WTC11 (cell line): ENCODE data around the gene DNAH7. TPM values are rescaled to one million over a fixed set of nuclear protein-coding genes. Genes with fewer than 3 reads are reported as not detected.

ENCODE experiments used
- ATAC-seq: fragments of 200-7000 bp; cut with Tn5 transposase; 2 replicates; pipeline ENCODE4 v1.10.0; 2021; ENCODE audit warnings: mild to moderate bottlenecking, moderate library complexity
- CTCF ChIA-PET: fragments of 300-600 bp; sonication (Branson Sonifier 250); formaldehyde crosslinking; loops from one replicate; lab custom pipeline; 2021; ENCODE audit warnings: antibody characterized with exemption; lab: Charles Lee
- POLR2A ChIA-PET: fragments of 350-600 bp; sonication (Branson Sonifier 250); formaldehyde crosslinking; loops from one replicate; lab custom pipeline; 2021; ENCODE audit warnings: antibody characterized with exemption; lab: Charles Lee
- DNase-seq: peaks from one replicate; pipeline ENCODE4 v3.0.0; 2021; ENCODE audit warnings: low spot score
- H3K27ac Mint-ChIP-seq: 2 replicates; pipeline ENCODE4 v1.8.0; 2021; ENCODE audit warnings: mixed read lengths
- H3K27me3 Mint-ChIP-seq: 2 replicates; pipeline ENCODE4 v1.8.0; 2021; ENCODE audit warnings: low read depth, mild to moderate bottlenecking, moderate library complexity, mixed read lengths
- H3K36me3 Mint-ChIP-seq: 2 replicates; pipeline ENCODE4 v1.8.0; 2021; ENCODE audit warnings: mixed read lengths
- H3K4me1 Mint-ChIP-seq: 2 replicates; pipeline ENCODE4 v1.8.0; 2022; ENCODE audit warnings: mixed read lengths
- H3K4me3 Mint-ChIP-seq: 2 replicates; pipeline ENCODE4 v1.8.0; 2021; ENCODE audit warnings: mild to moderate bottlenecking, moderate library complexity, mixed read lengths
- H3K9me3 Mint-ChIP-seq: 2 replicates; pipeline ENCODE4 v1.8.0; 2021; ENCODE audit warnings: mixed read lengths
- CREM ChIP-seq: sonication (generic); formaldehyde crosslinking; IDR thresholded peaks from 2 replicates; pipeline ENCODE4 v1.8.1; 2022; ENCODE audit warnings: mild to moderate bottlenecking, missing genetic modification reagents, moderate library complexity
- EMX1 ChIP-seq: fragments of 250-450 bp; sonication (Bioruptor Pico); IDR thresholded peaks from 2 replicates; pipeline ENCODE4 v1.8.0; 2021; ENCODE audit warnings: mild to moderate bottlenecking
- ERG ChIP-seq: fragments of 250-450 bp; sonication (Bioruptor Pico); IDR thresholded peaks from 2 replicates; pipeline ENCODE4 v1.8.0; 2021; ENCODE audit warnings: mild to moderate bottlenecking
- ETV6 ChIP-seq: sonication (generic); formaldehyde crosslinking; IDR thresholded peaks from 2 replicates; pipeline ENCODE4 v1.8.1; 2022; ENCODE audit warnings: mild to moderate bottlenecking, missing genetic modification reagents
- FOXP1 ChIP-seq: sonication (generic); formaldehyde crosslinking; IDR thresholded peaks from 2 replicates; pipeline ENCODE4 v1.8.0; 2022; ENCODE audit warnings: missing genetic modification reagents, mild to moderate bottlenecking, moderate library complexity, borderline replicate concordance
- FOXP4 ChIP-seq: sonication (generic); formaldehyde crosslinking; IDR thresholded peaks from 2 replicates; pipeline ENCODE4 v1.8.0; 2022; ENCODE audit warnings: mild to moderate bottlenecking, missing genetic modification reagents
- GRHL2 ChIP-seq: fragments of 250-450 bp; sonication (Bioruptor Pico); IDR thresholded peaks from 2 replicates; pipeline ENCODE4 v1.8.0; 2022; ENCODE audit warnings: mild to moderate bottlenecking, moderate library complexity; ENCODE audit not compliant: insufficient replicate concordance, severe bottlenecking
- GTF2I ChIP-seq: fragments of 250-450 bp; sonication (Bioruptor Pico); conservative IDR thresholded peaks from 2 replicates; pipeline ENCODE4 v1.4.0; 2021; ENCODE audit warnings: mild to moderate bottlenecking
- JAZF1 ChIP-seq: fragments of 250-450 bp; sonication (Bioruptor Pico); IDR thresholded peaks from 2 replicates; pipeline ENCODE4 v1.9.0; 2021; ENCODE audit warnings: moderate library complexity, mild to moderate bottlenecking, inconsistent platforms
- KAT7 ChIP-seq: sonication (generic); formaldehyde crosslinking; IDR thresholded peaks from 2 replicates; pipeline ENCODE4 v1.8.1; 2023; ENCODE audit warnings: missing genetic modification reagents, mild to moderate bottlenecking, borderline replicate concordance
- MYBL2 ChIP-seq: sonication (generic); formaldehyde crosslinking; IDR thresholded peaks from 2 replicates; pipeline ENCODE4 v1.8.1; 2023; ENCODE audit warnings: mild to moderate bottlenecking, moderate library complexity, missing genetic modification reagents
- NFATC4 ChIP-seq: fragments of 250-450 bp; sonication (Bioruptor Pico); IDR thresholded peaks from 2 replicates; pipeline ENCODE4 v1.9.0; 2021; ENCODE audit warnings: mild to moderate bottlenecking
- PRRX2 ChIP-seq: fragments of 250-450 bp; sonication (Bioruptor Pico); IDR thresholded peaks from 2 replicates; pipeline ENCODE4 v1.8.0; 2021; ENCODE audit warnings: mild to moderate bottlenecking
- RORB ChIP-seq: fragments of 250-450 bp; sonication (Bioruptor Pico); IDR thresholded peaks from 2 replicates; pipeline ENCODE4 v1.9.0; 2021; ENCODE audit warnings: mild to moderate bottlenecking
- SMAD3 ChIP-seq: sonication (generic); formaldehyde crosslinking; IDR thresholded peaks from 2 replicates; pipeline ENCODE4 v1.8.0; 2022; ENCODE audit warnings: missing genetic modification reagents, mild to moderate bottlenecking, borderline replicate concordance
- TP53 ChIP-seq: sonication (generic); formaldehyde crosslinking; IDR thresholded peaks from 2 replicates; pipeline ENCODE4 v1.8.1; 2023; ENCODE audit warnings: mild to moderate bottlenecking, missing genetic modification reagents
- ZBTB43 ChIP-seq: sonication (generic); formaldehyde crosslinking; IDR thresholded peaks from 2 replicates; pipeline ENCODE4 v1.8.1; 2023; ENCODE audit warnings: mild to moderate bottlenecking, missing genetic modification reagents
- ZMAT4 ChIP-seq: fragments of 250-450 bp; sonication (Bioruptor Pico); IDR thresholded peaks from 2 replicates; pipeline ENCODE4 v1.9.0; 2021; ENCODE audit warnings: mild to moderate bottlenecking
- ZNF263 ChIP-seq: sonication (generic); formaldehyde crosslinking; IDR thresholded peaks from 2 replicates; pipeline ENCODE4 v1.8.1; 2022; ENCODE audit warnings: low read depth, mild to moderate bottlenecking, moderate library complexity, missing genetic modification reagents
- ZNF425 ChIP-seq: fragments of 250-450 bp; sonication (Bioruptor Pico); conservative IDR thresholded peaks from 2 replicates; pipeline ENCODE4 v1.9.0; 2021; ENCODE audit warnings: mild to moderate bottlenecking
- ZNF532 ChIP-seq: fragments of 250-450 bp; sonication (Bioruptor Pico); IDR thresholded peaks from 2 replicates; pipeline ENCODE4 v1.9.0; 2021; ENCODE audit warnings: mild to moderate bottlenecking, borderline replicate concordance
- ZNF671 ChIP-seq: fragments of 250-450 bp; sonication (Bioruptor Pico); IDR thresholded peaks from 2 replicates; pipeline ENCODE4 v1.8.0; 2021; ENCODE audit warnings: mild to moderate bottlenecking
- total RNA-seq: library from RNA; stranded (reverse); gene quantifications from 3 replicates; pipeline ENCODE4 v1.2.3, GENCODE V29; 2021

The DNAH7 gene
- total RNA-seq, 1 experiment from 2014 or later = 0.04 TPM

- H3K9me3 Mint-ChIP-seq = peaks cover 2% of the 10 kb centered on the region; the same call in 1 of the 2 replicates
- ATAC-seq (no peak), DNase-seq (no peak)
- H3K4me3 Mint-ChIP-seq = no peak overlapping the region
- H3K4me1 Mint-ChIP-seq = peaks cover 3% of the 10 kb centered on the region; the same call in 1 of the 2 replicates
- no peak overlapping the region for H3K27ac Mint-ChIP-seq
- no peaks in the 10 kb centered on the region for H3K27me3 Mint-ChIP-seq
- no peaks in the 10 kb centered on the region for H3K36me3 Mint-ChIP-seq
- TF ChIP-seq SMAD3 (CRISPR knock-in tag) = no peak
- no peak for TF ChIP-seq ERG (CRISPR knock-in tag)
- TF ChIP-seq FOXP4 (CRISPR knock-in tag) = no peak
- TF ChIP-seq ETV6 (CRISPR knock-in tag) = no peak
- no peak for TF ChIP-seq GRHL2 (CRISPR knock-in tag)
- no peak for TF ChIP-seq CREM (CRISPR knock-in tag)
- no peak for TF ChIP-seq GTF2I
- no peak for TF ChIP-seq MYBL2
- CTCF ChIA-PET = no interaction called here
- POLR2A ChIA-PET = no interaction called here
Observed at GRCh38 chr2:196046123-196046917, 22.3 kb downstream of the DNAH7 start.

- H3K9me3 Mint-ChIP-seq = peaks cover 32% of the 10 kb centered on the region
- CTCF ChIA-PET = no interaction called here
- peaks cover 10% of the 10 kb centered on the region; the same call in 1 of the 2 replicates for H3K36me3 Mint-ChIP-seq
- H3K27me3 Mint-ChIP-seq = no peaks in the 10 kb centered on the region
- ATAC-seq (no peak), DNase-seq (no peak)
- no peaks in the 10 kb centered on the region for H3K4me1 Mint-ChIP-seq
- H3K27ac Mint-ChIP-seq = no peak overlapping the region
- POLR2A ChIA-PET = no interaction called here
- TF ChIP-seq ZMAT4 (CRISPR knock-in tag) (no peak), PRRX2 (CRISPR knock-in tag) (no peak), ZNF263 (CRISPR knock-in tag) (no peak), TP53 (CRISPR knock-in tag) (no peak), ZNF532 (no peak)
- H3K4me3 Mint-ChIP-seq = no peak overlapping the region
Observed at GRCh38 chr2:196041786-196042185, 26.9 kb downstream of the DNAH7 start.

GRCh38 chr2:196040218-196040617, 28.4 kb downstream of the DNAH7 start:
- no peaks in the 10 kb centered on the region for H3K4me1 Mint-ChIP-seq
- peaks cover 32% of the 10 kb centered on the region for H3K9me3 Mint-ChIP-seq
- CTCF ChIA-PET = no interaction called here
- no peaks in the 10 kb centered on the region for H3K27me3 Mint-ChIP-seq
- peaks cover 10% of the 10 kb centered on the region; the same call in 1 of the 2 replicates for H3K36me3 Mint-ChIP-seq
- no peak overlapping the region for H3K27ac Mint-ChIP-seq
- DNase-seq = no peak
- POLR2A ChIA-PET = interaction anchor here (0.6 kb wide), 1 partner anchor 378 kb away, joined by 4 read pairs; no protein-coding TSS in a partner anchor
- no peak for ATAC-seq
- H3K4me3 Mint-ChIP-seq = no peak overlapping the region
- no peak for TF ChIP-seq KAT7 (CRISPR knock-in tag)
- TF ChIP-seq ZBTB43 (CRISPR knock-in tag) = no peak
- TF ChIP-seq NFATC4 (CRISPR knock-in tag) = no peak
- TF ChIP-seq RORB (CRISPR knock-in tag) = no peak
- no peak for TF ChIP-seq JAZF1 (CRISPR knock-in tag)
- TF ChIP-seq ZNF671 (CRISPR knock-in tag) = no peak
- TF ChIP-seq FOXP1 (CRISPR knock-in tag) = no peak
- TF ChIP-seq ZNF425 (CRISPR knock-in tag) = no peak
- no peak for TF ChIP-seq EMX1 (CRISPR knock-in tag)
